ENCODE measurements around the gene EIF4A3.
"Not testable (repeated sequence)": the region's sequence is repeated elsewhere in the genome, so short reads cannot be mapped to it uniquely, and the experiment has no call there.

DNA sequence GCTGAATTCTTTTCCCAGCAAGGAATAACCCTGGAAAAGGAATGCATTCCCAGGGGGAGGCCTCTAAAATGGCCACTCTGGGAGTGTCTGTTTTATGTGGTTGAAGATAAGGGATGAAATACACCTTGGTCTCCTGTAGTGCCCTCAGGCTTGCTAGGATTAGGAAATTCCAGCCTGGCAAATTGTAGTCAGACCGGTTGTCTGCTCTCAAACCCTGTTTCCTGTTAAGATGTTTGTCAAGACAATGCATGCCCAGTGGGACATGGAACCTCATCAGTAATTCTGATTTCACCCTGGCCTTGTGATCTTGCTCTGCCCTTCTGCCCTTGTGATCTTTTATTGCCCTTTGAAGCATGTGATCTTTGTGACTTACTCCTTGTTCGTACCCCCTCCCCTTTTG is 8.7 kb upstream of the EIF4A3 start:
- TF ChIP-seq CTCF (IDR thresholded peaks at IDR 0.05; ENCODE audit: insufficient read depth, low read depth, low read length); EZH2 (IDR thresholded peaks at IDR 0.05; ENCODE audit: insufficient read depth, low read length): not testable (repeated sequence)
